D341Med (cell line): ENCODE results near the gene NOL9.
"Not testable (repeated sequence)": the region's sequence is repeated elsewhere in the genome, so short reads cannot be mapped to it uniquely, and the experiment has no call there.

Experiments
- DNase-seq: peaks from one replicate; pipeline ENCODE4 v3.0.0; 2012; ENCODE audit warnings: low spot score

The NOL9 gene

GRCh38 chr1:6503884-6504602, 50.3 kb downstream of the NOL9 start:
- peak; percentile 27 for DNase-seq

- no peak for DNase-seq
Measured at GRCh38 chr1:6502000-6502891, 52.1 kb downstream of the NOL9 start.

- no peak for DNase-seq
Measured at GRCh38 chr1:6501279-6501813, 53.0 kb downstream of the NOL9 start.

GRCh38 chr1:6500544-6501278, 53.6 kb downstream of the NOL9 start:
- no peak for DNase-seq

- no peak for DNase-seq
Measured at GRCh38 chr1:6499296-6499695, 55.0 kb downstream of the NOL9 start.

- no peak for DNase-seq
Measured at GRCh38 chr1:6498576-6499111, 55.7 kb downstream of the NOL9 start.

- no peak for DNase-seq
Measured at GRCh38 chr1:6497867-6498575, 56.3 kb downstream of the NOL9 start.

- DNase-seq: peak; percentile 77
Measured at GRCh38 chr1:6497215-6497866, 57.0 kb downstream of the NOL9 start.

- DNase-seq: no peak
Measured at GRCh38 chr1:6496890-6497214, 57.5 kb downstream of the NOL9 start.

GRCh38 chr1:6496365-6496721, 58.0 kb downstream of the NOL9 start:
- no peak for DNase-seq

- no peak for DNase-seq
Measured at GRCh38 chr1:6495540-6496364, 58.6 kb downstream of the NOL9 start.

- no peak for DNase-seq
Measured at GRCh38 chr1:6495041-6495441, 59.3 kb downstream of the NOL9 start.

- DNase-seq: no peak
Measured at GRCh38 chr1:6494627-6495026, 59.7 kb downstream of the NOL9 start.

- not testable (repeated sequence) for DNase-seq
Measured at GRCh38 chr1:6493834-6494223, 60.5 kb downstream of the NOL9 start.

GRCh38 chr1:6491966-6492365, 62.3 kb downstream of the NOL9 start:
- DNase-seq: no peak

GRCh38 chr1:6491480-6491962, 62.8 kb downstream of the NOL9 start, which contains the start of gene PLEKHG5:
Gene PLEKHG5, minus strand, starts transcription at chr1:6491667. Its CDS starts 14,096 bp downstream, at chr1:6477571.
- DNase-seq: no peak

- no peak for DNase-seq
Measured at GRCh38 chr1:6491081-6491449, 63.2 kb downstream of the NOL9 start.

GRCh38 chr1:6490181-6491080, 63.9 kb downstream of the NOL9 start:
- DNase-seq: peak; percentile 87

- peak; percentile 91 for DNase-seq
Measured at GRCh38 chr1:6489799-6490180, 64.5 kb downstream of the NOL9 start.
